ENCODE results near the gene EIF3D.

EIF3D gene

GRCh38 chr22:36467042-36467810 lies 61.7 kb downstream of the EIF3D start:
- ATAC-seq (ENCODE audit: low read depth) = no peak
- no peaks in the 10 kb centered on the region for H3K27me3 ChIP-seq (ENCODE audit: insufficient read depth, poor library complexity, severe bottlenecking)
- H3K36me3 ChIP-seq (ENCODE audit: low read depth) = peaks cover 7% of the 10 kb centered on the region
- peaks cover 77% of the 10 kb centered on the region for H3K4me1 ChIP-seq (ENCODE audit: insufficient read depth, poor library complexity, severe bottlenecking)
- no peak overlapping the region for H3K4me3 ChIP-seq (ENCODE audit: severe bottlenecking)
- no peaks in the 10 kb centered on the region for H3K9me3 ChIP-seq (ENCODE audit: severe bottlenecking)
- H3K27ac ChIP-seq (ENCODE audit: poor library complexity, severe bottlenecking) = peak overlapping the region; percentile 91
- DNase-seq (ENCODE audit: low spot score) = no peak
- TF ChIP-seq CTCF (IDR thresholded peaks at IDR 0.05; ENCODE audit: poor library complexity, severe bottlenecking) = no peak

- peaks cover 74% of the 10 kb centered on the region for H3K4me1 ChIP-seq (ENCODE audit: insufficient read depth, poor library complexity, severe bottlenecking)
- peak overlapping the region; percentile 91 for H3K27ac ChIP-seq (ENCODE audit: poor library complexity, severe bottlenecking)
- peaks cover 7% of the 10 kb centered on the region for H3K36me3 ChIP-seq (ENCODE audit: low read depth)
- H3K27me3 ChIP-seq (ENCODE audit: insufficient read depth, poor library complexity, severe bottlenecking) = no peaks in the 10 kb centered on the region
- TF ChIP-seq CTCF (IDR thresholded peaks at IDR 0.05; ENCODE audit: poor library complexity, severe bottlenecking) = no peak
- no peaks in the 10 kb centered on the region for H3K9me3 ChIP-seq (ENCODE audit: severe bottlenecking)
- no peak for ATAC-seq (ENCODE audit: low read depth)
- no peak for DNase-seq (ENCODE audit: low spot score)
- no peak overlapping the region for H3K4me3 ChIP-seq (ENCODE audit: severe bottlenecking)
Observed at GRCh38 chr22:36466258-36466657, 62.7 kb downstream of the EIF3D start.

- no peaks in the 10 kb centered on the region for H3K9me3 ChIP-seq (ENCODE audit: severe bottlenecking)
- H3K4me3 ChIP-seq (ENCODE audit: severe bottlenecking) = no peak overlapping the region
- H3K4me1 ChIP-seq (ENCODE audit: insufficient read depth, poor library complexity, severe bottlenecking) = peaks cover 66% of the 10 kb centered on the region
- DNase-seq (ENCODE audit: low spot score) (peak; percentile 97), ATAC-seq (ENCODE audit: low read depth) (peak; percentile 69)
- no peak for TF ChIP-seq CTCF (IDR thresholded peaks at IDR 0.05; ENCODE audit: poor library complexity, severe bottlenecking)
- no peaks in the 10 kb centered on the region for H3K27me3 ChIP-seq (ENCODE audit: insufficient read depth, poor library complexity, severe bottlenecking)
- H3K36me3 ChIP-seq (ENCODE audit: low read depth) = peaks cover 3% of the 10 kb centered on the region
- H3K27ac ChIP-seq (ENCODE audit: poor library complexity, severe bottlenecking) = peak overlapping the region; percentile 91
Observed at GRCh38 chr22:36465232-36466021, 63.5 kb downstream of the EIF3D start.

- Histone ChIP-seq H3K27ac (ENCODE audit: poor library complexity, severe bottlenecking) (peak overlapping the region; percentile 91), H3K36me3 (ENCODE audit: low read depth) (peaks cover 3% of the 10 kb centered on the region), H3K4me3 (ENCODE audit: severe bottlenecking) (no peak overlapping the region), H3K9me3 (ENCODE audit: severe bottlenecking) (no peaks in the 10 kb centered on the region), H3K27me3 (ENCODE audit: insufficient read depth, poor library complexity, severe bottlenecking) (no peaks in the 10 kb centered on the region), H3K4me1 (ENCODE audit: insufficient read depth, poor library complexity, severe bottlenecking) (peaks cover 60% of the 10 kb centered on the region)
- no peak for ATAC-seq (ENCODE audit: low read depth)
- TF ChIP-seq CTCF (IDR thresholded peaks at IDR 0.05; ENCODE audit: poor library complexity, severe bottlenecking) = no peak
- no peak for DNase-seq (ENCODE audit: low spot score)
Observed at GRCh38 chr22:36464715-36465231, 64.2 kb downstream of the EIF3D start.

Measured in RWPE2 (cell line).